Endothelial cell of hepatic sinusoid (primary cell): Measurements from ENCODE around the gene GCNT2.
"Not testable (repeated sequence)": the region's sequence is repeated elsewhere in the genome, so short reads cannot be mapped to it uniquely, and the experiment has no call there.

ENCODE experiments used
- in situ Hi-C: cut with HindIII; loops from 2 replicates; pipeline ENCODE4 v1.10.0; 2017; ENCODE audit warnings: low sequenced_read_pairs

Gene GCNT2

DNA sequence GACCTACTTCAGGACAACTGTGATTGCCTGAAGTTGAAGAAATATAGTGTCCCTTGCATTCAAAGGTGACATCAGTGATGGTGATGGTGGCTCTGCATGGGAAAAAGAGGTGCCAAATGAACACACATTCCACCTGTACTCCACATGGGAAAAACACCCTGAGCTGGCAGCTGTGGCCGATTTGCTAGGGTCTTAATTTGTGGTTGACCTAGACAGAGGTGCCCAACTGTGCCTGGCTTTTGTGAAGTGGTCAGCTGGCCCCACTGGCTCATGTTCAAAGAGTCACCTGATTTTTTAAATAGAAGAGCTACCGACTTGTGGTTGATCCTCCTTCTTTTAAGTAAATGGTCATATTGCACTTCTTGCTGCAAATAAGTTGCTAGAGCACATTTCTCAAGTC is 7.6 kb upstream of the GCNT2 start:
- in situ Hi-C loops, result loop anchor here (5.0 kb wide), 1 partner anchor 169 kb away; no protein-coding TSS in a partner anchor

DNA sequence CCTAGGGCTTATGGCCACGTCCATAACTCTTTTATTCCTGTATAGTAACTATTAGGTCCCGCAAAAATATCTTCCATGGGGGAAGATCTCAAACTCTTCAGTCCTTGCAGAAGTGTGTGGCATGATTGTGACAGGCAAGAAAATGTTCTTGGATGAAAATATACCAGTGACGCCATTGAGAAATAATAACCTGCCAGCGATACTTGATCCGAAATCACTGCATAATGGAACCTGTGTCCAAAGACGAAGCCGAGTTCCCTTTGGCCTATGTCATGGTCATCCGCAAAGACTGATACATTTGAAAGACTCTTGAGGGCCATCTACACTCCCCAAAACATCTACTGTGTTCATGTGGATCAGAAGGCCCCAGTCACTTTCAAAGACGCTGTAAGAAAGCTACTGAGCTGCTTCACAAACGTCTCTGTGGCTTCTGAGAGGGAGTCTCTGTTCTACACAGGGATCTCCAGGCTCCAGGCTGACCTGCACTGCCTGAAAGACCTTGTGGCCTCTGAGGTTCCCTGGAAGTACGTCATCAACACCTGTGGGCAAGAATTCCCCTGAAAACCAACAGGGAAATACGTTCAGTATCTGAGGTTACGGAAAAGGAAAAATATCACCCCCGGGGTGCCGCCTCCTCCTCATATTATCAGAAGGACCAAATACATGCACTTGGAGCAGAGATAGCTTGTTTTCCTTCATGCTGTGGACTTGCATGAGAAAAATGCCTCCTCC is 6.9 kb upstream of the GCNT2 start:
- in situ Hi-C loops, result loop anchor here (5.0 kb wide), 1 partner anchor 168 kb away; no protein-coding TSS in a partner anchor

DNA sequence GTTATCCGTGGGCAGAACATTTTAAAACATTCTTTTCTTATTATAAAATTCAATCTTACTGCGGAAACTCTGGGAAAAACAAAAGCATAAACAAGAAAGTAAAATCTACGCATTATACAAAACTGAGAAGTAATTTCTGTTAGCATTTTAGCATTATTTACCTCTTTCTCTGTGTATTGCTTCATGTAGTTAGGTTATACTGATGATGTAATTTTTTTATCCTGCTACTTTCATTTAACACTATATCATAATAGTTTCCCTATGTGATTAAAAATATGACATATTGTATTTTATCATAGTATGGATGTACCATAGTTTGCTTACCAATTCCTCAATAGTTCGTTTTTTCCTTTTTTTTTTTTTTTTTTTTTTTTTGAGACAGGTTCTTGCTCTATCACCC is 4.2 kb upstream of the GCNT2 start:
- in situ Hi-C loops, result no loop called here

DNA sequence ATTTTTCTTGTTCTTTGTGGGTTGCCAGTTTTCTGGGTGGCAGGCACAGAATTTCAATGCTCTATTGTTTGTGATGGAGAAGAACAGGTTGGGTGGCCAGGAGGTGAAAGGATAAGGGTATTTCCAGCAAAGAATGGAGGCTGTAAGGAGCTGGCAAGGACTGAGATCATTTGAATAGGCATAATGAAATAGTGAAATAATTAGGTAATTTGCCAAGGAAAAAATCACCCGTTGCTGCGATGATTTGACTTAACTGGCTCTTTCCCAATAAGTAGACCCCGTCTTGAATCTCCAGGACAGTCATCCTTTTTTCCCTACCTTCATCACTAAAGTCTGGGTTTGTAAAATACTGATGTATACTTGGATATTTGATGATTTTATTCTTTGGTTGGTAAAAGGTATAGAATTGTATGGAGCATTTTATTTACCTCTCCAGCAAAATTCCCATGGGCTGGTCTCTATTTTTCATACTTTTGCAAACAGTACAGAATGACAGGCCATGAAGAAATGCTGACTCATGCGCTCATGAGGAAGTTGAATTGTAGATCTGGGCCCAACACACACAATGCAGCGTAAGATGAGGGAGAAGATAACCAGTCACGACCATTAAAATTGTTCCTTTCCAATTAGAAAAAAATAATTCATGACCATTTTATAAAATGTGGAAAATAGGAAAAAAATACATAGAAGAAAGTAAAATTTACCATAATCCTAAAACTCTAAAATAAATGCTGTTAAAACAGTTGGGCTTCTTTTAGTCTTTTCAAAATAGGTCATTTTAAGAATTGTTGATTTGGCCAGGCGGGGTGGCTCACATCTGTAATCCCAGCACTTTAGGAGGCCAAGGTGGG is 2.4 kb upstream of the GCNT2 start:
- in situ Hi-C loops, result no loop called here

DNA sequence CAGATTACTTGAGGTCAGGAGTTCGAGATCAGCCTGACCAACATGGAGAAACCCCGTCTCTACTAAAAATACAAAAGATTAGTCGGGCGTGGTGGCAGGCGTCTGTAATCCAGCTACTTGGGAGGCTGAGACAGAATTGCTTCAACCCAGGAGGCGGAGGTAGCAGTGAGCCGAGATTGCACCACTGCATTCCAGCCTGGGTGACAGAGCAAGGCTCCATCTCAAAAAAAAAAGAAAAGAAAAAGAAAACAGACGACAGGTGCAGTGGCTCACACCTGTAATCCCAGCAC is 1.8 kb upstream of the GCNT2 start:
- in situ Hi-C loops, result not testable (repeated sequence)

DNA sequence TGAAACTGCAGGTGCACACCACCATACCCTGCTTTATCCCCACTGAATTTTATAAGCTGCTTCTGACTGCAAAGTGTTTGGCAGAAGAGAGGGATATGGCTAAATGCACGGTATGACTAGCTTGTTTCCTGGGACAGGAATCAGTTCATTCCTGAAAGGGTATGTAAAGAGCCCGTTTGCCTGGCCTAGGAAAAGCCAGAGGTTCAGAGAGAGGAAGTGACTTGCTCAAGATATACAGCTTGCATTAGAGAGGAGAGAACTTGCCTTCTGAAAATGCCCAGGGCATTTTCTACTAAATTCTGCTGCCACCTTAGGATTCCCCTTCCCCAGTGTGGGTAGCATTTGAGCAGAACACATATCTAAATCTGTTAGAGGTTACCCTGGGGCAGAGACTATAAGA is 683 bp upstream of the GCNT2 start:
- in situ Hi-C loops, result no loop called here

DNA sequence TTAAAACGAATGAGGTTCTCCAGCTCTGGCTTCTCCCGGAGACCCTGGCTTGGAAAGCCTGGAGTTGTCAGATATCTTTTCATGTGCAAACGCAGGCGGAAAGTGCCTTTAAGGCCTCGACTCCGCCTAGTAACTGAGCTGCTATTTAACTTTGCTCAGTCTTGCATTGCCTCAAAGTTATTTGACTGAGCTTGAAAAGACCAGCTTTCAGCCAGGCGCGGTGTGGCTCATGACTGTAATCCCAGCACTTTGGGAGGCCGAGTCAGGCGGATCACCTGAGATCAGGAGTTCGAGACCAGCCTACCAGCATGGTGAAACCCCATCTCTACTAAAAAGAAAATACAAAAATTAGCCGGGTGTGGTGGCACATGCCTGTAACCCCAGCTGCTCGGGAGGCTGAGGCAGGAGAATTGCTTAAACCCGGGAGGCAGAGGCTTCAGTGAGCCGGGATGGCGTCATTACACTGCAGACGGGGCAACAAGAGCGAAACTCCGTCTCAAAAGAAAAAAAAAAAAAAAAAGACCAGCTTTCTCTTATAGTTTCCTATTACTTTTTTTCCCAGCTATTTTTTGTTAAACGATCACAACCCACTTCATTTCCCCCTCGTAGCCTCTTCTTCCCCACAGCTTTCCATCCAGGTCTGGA is 1.9 kb downstream of the GCNT2 start:
- in situ Hi-C loops, result no loop called here

DNA sequence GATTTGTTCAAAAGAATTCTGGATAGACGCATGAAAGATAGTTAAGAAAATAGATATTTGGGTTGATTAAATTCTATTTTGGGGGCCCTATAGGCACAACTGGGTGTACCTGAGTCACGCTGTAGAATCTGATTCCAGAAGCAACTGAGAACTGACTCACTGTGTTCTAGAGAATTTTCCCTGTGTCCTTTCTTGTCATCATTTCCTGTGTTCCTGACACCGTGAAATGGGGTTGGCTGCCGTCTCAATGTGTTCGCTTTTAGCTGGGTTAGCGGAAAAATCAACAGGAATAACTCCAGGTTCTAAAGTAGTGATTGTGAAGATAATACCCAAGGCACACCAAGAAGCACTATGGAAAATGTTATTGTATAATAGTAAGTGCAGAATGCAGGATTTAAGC is 5.0 kb downstream of the GCNT2 start:
- in situ Hi-C loops, result no loop called here

DNA sequence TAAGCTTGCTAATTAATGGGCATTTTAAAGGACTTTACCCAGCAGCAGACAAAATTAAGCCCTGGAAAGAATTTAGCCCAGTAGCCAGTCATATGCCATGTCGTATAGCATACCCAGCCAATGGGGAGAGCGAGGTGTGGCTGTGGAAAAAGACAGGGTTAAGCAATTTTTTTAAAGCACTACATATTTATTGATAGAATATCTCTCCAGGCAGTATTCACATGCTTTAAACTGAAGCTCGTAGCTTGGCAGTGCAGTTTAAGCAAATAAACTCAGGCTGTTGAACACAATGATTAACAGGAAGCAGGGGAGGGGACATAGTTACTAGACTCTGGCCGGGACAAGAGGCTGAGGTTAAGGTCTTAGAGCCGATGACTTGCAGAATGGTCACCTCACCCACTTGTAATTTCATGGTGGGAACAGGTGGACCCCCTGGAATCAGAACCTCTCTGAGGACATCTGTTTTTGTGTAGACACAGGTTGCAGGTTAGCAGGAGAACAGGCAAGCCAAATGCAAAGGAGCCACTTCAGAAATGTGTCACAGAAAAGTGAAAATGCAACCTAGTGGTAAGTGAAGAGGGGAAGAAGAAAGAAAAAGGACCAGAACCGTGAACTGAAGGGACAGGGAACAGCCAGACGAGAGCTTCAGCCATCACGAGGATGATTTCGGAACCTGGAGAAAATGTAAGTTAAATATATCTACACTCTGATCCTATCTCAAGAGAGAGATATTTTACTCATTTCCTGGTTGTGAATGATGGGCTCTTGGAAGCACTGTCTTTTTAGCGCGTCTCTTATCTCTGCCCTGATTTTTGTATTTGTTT is 7.2 kb downstream of the GCNT2 start:
- in situ Hi-C loops, result no loop called here

DNA sequence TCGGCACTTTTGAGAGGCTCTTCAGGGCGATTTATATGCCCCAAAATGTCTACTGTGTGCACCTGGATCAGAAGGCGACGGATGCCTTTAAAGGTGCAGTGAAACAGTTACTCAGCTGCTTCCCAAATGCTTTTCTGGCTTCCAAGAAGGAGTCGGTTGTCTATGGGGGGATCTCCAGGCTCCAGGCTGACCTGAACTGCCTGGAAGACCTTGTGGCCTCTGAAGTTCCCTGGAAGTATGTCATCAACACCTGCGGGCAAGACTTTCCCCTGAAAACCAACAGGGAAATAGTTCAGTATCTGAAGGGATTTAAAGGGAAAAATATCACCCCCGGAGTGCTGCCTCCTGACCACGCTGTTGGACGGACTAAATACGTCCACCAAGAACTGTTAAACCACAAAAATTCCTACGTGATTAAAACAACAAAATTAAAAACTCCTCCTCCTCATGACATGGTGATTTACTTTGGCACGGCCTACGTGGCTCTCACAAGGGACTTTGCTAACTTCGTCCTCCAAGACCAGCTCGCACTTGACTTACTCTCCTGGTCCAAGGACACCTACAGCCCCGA is 8.2 kb downstream of the GCNT2 start:
- in situ Hi-C loops, result no loop called here

DNA sequence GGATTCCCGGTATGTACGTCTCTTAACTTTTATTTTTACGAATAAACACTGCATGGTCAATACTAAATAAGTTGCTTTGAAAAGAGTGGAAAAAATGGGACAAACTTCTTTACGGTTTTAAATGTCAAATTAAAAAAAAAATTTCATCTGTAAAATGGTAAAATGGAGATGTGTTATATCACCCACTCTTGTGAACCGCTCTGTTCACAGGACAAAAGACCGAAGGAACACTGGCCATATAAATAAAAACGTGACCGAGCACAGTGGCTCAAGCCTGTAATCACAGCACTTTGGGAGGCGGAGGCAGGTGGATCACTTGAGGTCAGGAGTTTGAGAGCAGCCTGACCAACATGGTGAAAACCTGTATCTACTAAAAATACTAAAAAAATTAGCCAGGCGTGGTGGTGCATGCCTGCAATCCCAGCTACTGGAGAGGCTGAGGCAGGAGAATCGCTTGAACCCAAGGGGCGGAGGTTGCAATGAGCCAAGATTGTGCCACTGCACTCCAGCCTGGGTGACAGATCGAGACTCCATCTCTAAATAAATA is 8.8 kb downstream of the GCNT2 start:
- in situ Hi-C loops, result not testable (repeated sequence)

DNA sequence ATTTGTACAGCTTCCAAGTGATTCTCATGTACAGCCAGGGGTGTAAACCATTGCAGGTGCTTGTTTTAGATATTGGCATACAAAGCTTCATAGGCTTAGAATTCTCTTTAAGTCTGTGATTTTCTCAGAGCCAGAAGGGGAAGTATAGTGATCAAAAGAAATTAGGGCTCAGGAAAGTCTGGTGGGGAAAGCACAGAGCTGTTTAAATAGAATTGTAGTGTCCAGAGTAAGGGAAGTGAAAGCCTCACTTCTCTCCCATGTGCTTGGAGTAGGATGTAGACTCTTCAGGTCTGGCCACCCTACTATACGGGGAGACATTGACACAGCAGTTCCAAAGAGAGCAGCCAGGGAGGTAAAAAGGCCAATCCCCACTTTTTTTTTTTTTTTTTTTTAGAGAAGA is 10.4 kb downstream of the GCNT2 start:
- in situ Hi-C loops, result no loop called here

DNA sequence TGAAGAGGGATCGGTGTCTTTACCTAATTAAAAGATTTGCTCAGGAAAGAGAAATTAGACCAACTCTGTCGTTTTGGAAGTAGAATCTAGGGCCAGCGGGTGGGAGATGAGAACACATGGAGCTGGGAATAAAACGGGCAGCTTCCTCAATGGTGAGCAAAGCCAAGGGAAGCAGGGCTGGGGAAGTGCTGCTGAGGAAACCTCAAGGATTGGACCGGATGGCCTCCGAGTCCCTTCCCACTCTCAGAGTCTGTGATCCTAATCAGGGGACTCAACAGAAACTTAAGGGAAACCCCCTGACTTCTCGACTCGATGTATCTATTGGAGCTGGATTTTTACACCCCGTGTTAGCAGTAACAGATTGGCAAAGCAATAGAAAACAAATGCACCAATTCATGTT is 10.8 kb downstream of the GCNT2 start:
- in situ Hi-C loops, result no loop called here

DNA sequence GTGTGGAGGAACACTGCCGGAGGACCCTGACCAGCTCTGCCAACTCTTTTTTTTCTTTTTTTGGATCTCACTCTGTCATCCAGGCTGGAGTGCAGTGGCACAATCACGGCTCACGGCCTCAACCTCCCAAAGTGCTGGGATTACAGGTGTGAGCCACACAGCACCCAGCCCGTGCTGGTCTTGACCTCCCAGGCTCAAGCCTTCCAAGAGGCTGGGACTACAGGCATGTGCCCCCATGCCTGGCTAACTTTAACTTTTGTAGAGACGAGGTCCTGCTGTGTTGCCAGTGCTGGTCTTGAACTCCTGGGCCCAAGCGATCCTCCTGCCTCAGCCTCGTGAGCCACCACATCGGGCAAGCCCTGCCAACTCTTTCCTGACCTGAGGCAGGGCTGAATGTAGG is 11.2 kb downstream of the GCNT2 start:
- in situ Hi-C loops, result no loop called here

DNA sequence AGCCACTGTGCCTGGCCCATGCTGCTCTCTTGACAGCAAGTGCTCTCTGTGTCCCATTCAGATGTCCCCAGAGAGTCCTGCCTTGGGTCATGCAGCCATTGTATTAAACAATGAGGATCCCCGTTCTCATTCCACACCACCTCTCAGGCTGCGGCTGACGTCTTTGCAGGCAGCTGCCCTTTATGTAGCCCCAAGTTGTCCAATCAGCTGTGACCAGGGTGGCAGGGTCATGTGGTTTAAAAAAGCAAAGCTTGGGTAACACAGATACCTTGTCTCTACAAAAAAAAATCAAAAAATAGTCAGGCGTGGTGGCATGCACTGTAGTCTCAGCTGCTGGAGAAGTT is 13.2 kb downstream of the GCNT2 start:
- in situ Hi-C loops, result no loop called here

DNA sequence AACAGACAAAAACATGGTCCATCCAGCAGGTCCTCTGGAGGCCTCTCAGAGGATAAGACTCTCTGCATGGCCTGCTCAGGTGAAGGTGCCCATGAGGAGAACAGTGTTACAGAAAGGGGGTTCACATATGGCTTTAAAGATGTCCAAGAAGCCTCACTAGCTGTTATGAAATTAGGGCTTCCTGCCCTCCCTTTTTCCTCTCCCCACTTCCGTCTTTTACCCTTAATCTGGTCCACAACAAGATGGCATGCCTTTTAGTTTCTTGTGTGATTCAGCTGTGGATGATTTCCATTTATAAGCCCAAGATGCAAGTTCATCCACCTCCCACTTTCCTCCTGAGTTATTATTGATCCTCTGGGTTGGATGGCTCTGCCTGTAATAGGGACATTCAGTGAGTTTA is 14.0 kb downstream of the GCNT2 start:
- in situ Hi-C loops, result no loop called here

DNA sequence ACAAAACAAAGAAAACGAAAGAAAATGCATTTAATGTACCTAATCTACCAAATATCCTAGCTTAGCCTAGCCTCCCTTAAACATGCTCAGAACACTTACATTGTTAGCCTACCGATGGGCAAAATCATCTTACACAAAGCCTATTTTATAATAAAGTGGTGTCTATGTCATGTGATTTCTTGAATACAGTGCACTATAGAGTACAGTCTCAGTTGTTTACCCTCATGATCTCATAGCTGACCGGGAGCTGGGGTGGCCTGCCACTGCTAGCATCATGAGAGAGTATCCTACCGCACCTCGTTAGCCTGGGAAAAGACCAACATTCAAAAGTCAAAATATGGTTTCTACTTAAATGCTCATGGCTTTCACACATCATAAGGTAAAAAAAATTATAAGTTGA is 16.6 kb downstream of the GCNT2 start:
- in situ Hi-C loops, result no loop called here

DNA sequence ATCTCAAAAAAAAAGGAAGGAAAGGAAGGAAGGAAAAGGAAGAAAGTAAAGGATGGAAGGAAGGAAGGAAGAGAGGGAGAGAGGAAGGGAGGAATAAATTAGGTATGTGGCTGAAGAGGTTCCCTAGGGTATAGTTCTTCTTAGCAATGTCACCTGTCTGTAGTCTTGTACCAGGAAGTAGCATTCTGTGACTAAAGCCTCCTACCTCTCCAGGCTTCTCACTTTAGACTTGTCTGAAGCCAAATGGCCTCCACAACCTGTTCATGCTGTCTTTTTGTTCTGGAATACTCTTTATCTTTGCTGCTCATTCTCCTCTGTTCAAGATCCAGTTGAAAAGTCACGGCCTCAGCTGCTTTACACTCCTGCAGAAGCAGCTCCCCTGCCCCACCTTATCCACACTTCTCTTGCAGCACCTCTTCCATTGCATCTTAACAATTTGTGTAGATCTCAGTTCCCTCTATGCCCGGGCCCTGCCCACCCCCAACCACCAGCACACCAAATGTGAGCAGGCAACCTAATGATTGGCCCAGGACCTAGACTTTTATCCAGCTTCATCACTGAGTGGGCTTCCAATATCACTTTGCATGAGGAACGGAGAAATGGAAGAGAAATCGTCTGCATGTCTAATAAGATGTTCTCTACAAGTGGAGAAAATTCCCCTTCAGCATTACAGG is 19.1 kb downstream of the GCNT2 start:
- in situ Hi-C loops, result no loop called here

DNA sequence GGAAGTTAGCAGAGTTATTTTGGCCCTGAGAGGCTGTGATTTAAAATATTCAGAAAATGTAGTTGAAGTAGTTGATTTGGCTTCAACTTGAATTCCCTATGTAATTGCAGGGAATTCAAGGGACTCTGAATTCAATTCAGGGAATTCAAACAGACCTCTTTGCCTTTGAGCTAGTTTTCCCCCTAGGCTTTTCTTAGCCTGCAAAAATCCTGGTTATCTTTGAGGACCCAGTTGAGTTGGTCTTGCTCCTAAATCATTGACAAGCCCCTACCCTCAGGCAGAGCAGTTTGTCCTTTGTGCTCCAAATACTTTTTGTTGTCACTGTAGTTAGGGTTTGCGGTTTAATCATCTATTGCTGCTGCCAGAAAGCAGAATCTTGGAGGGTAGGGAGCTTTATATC is 20.4 kb downstream of the GCNT2 start:
- in situ Hi-C loops, result no loop called here

DNA sequence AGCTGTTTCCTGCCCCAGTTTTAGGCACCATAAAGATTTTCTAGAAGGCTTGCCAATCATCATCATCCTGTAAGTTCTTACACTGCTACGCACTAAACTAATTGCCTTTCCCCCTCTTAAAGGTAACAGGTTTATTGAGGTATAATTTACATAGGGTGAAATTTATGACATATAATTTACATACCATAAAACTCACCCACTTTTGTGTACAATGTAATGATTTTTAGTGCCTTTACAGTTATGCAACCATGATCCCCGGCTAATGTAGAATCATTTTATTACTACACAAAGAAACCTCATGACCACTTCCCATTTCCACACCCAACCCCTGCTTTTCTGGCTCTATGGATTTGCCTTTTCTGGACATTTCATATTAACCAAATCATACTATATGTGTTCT is 21.1 kb downstream of the GCNT2 start:
- in situ Hi-C loops, result no loop called here
